Endothelial cell (in vitro differentiated cells): Measurements from ENCODE around the gene PDZD2. TPM values are rescaled to one million over a fixed set of nuclear protein-coding genes. Genes with fewer than 3 reads are reported as not detected.
"Not testable (repeated sequence)": the region's sequence is repeated elsewhere in the genome, so short reads cannot be mapped to it uniquely, and the experiment has no call there.

Experiments
- DNase-seq: peaks from one replicate; pipeline ENCODE4 v3.0.0; 2021; ENCODE audit warnings: low spot score
- H3K27ac Mint-ChIP-seq: one replicate; pipeline ENCODE4 v1.8.0; 2021; ENCODE audit warnings: mixed read lengths, inconsistent platforms; ENCODE audit not compliant: unreplicated experiment
- H3K27me3 Mint-ChIP-seq: one replicate; pipeline ENCODE4 v1.8.0; 2021; ENCODE audit warnings: mild to moderate bottlenecking, moderate library complexity, mixed read lengths, inconsistent platforms; ENCODE audit not compliant: unreplicated experiment
- H3K36me3 Mint-ChIP-seq: one replicate; pipeline ENCODE4 v1.8.0; 2021; ENCODE audit warnings: mild to moderate bottlenecking, low read depth, mixed read lengths, inconsistent platforms; ENCODE audit not compliant: unreplicated experiment
- H3K4me1 Mint-ChIP-seq: one replicate; pipeline ENCODE4 v1.8.0; 2021; ENCODE audit warnings: mild to moderate bottlenecking, mixed read lengths, inconsistent platforms; ENCODE audit not compliant: unreplicated experiment
- H3K4me3 Mint-ChIP-seq: one replicate; pipeline ENCODE4 v1.8.0; 2021; ENCODE audit warnings: mild to moderate bottlenecking, mixed read lengths, inconsistent platforms; ENCODE audit not compliant: unreplicated experiment
- H3K9me3 Mint-ChIP-seq: one replicate; pipeline ENCODE4 v1.8.0; 2021; ENCODE audit warnings: mixed read lengths, inconsistent platforms; ENCODE audit not compliant: unreplicated experiment
- CTCF ChIP-seq: fragments of 200-600 bp; sonication (generic); IDR thresholded peaks from one replicate; pipeline ENCODE4 v1.5.0; 2021; ENCODE audit warnings: antibody characterized with exemption; ENCODE audit not compliant: unreplicated experiment
- total RNA-seq: library from RNA; stranded (reverse); fragmentation: NEBNext Ultra II Directional; extraction: Animal tissue kit (Norgen Biotek cat#: 25700); gene quantifications from one replicate; pipeline ENCODE4 v1.2.1, GENCODE V29; 2021; ENCODE audit not compliant: unreplicated experiment

The PDZD2 gene
- total RNA-seq, 1 donor from 2014 or later, result 71.1 TPM

GRCh38 chr5:31758803-31759425 lies 120.0 kb downstream of the PDZD2 start:
- no peak overlapping the region for H3K27ac Mint-ChIP-seq
- H3K9me3 Mint-ChIP-seq, result no peaks in the 10 kb centered on the region
- H3K4me3 Mint-ChIP-seq, result no peak overlapping the region
- H3K27me3 Mint-ChIP-seq, result peaks cover 5% of the 10 kb centered on the region
- TF ChIP-seq CTCF, result no peak
- peaks cover 14% of the 10 kb centered on the region for H3K36me3 Mint-ChIP-seq
- H3K4me1 Mint-ChIP-seq, result peaks cover 3% of the 10 kb centered on the region
- no peak for DNase-seq

- Mint-ChIP-seq H3K4me3 (no peak overlapping the region), H3K36me3 (peaks cover 16% of the 10 kb centered on the region)
Observed at GRCh38 chr5:31759925-31760324, 121.0 kb downstream of the PDZD2 start.

GRCh38 chr5:31761877-31762276 lies 122.9 kb downstream of the PDZD2 start:
- Mint-ChIP-seq H3K4me1 (peaks cover 6% of the 10 kb centered on the region), H3K27ac (no peak overlapping the region), H3K9me3 (no peaks in the 10 kb centered on the region), H3K4me3 (no peak overlapping the region), H3K27me3 (peaks cover 5% of the 10 kb centered on the region), H3K36me3 (peaks cover 16% of the 10 kb centered on the region)
- DNase-seq, result no peak
- no peak for TF ChIP-seq CTCF

More at GRCh38 chr5:31759925-31760324, 121.0 kb downstream of the PDZD2 start:
- Mint-ChIP-seq H3K9me3 (no peaks in the 10 kb centered on the region), H3K27ac (no peak overlapping the region), H3K4me1 (peaks cover 3% of the 10 kb centered on the region), H3K27me3 (peaks cover 5% of the 10 kb centered on the region)
- DNase-seq, result no peak
- no peak for TF ChIP-seq CTCF

GRCh38 chr5:31763424-31763823 lies 124.5 kb downstream of the PDZD2 start:
- Mint-ChIP-seq H3K36me3 (peaks cover 16% of the 10 kb centered on the region), H3K27me3 (peaks cover 2% of the 10 kb centered on the region), H3K4me1 (peaks cover 6% of the 10 kb centered on the region), H3K9me3 (no peaks in the 10 kb centered on the region), H3K27ac (no peak overlapping the region), H3K4me3 (no peak overlapping the region)
- no peak for DNase-seq
- TF ChIP-seq CTCF, result no peak

- not testable (repeated sequence) for H3K4me3 Mint-ChIP-seq, H3K27ac Mint-ChIP-seq, DNase-seq, H3K4me1 Mint-ChIP-seq, H3K9me3 Mint-ChIP-seq, H3K27me3 Mint-ChIP-seq
- peaks cover 16% of the 10 kb centered on the region for H3K36me3 Mint-ChIP-seq
Observed at GRCh38 chr5:31764687-31765086, 125.8 kb downstream of the PDZD2 start.
